NT2/D1 (cell line): ENCODE data around the gene MORN1.

Experiments used
- SUZ12 ChIP-seq: IDR thresholded peaks from 2 replicates; pipeline ENCODE4 v1.6.1; 2011; ENCODE audit not compliant: insufficient read length, insufficient read depth; ENCODE audit errors: extremely low read depth
- ZNF274 ChIP-seq: IDR thresholded peaks from 2 replicates; pipeline ENCODE4 v1.6.1; 2011; ENCODE audit warnings: mild to moderate bottlenecking, low read depth, low read length

GRCh38 chr1:2334883-2335534, 56.3 kb downstream of the MORN1 start:
- TF ChIP-seq ZNF274 (no peak), SUZ12 (no peak)
